Right cardiac atrium (tissue), 5 donors: ENCODE data around the gene SLC6A2. TPM values are rescaled to one million over a fixed set of nuclear protein-coding genes. Genes with fewer than 3 reads are reported as not detected.

Experiments
- ATAC-seq, 2 donors: fragments of 200-7000 bp; cut with Tn5 transposase; one replicate each; pipeline versions ENCODE4 v1.8.0 to v1.9.1; 2020; ENCODE audit warnings: moderate library complexity in 2 of 2, mild to moderate bottlenecking in 1 of 2
- DNase-seq, 3 donors: peaks; one replicate each; pipeline ENCODE4 v3.0.0-alpha.2; 2020
- H3K27ac ChIP-seq: one replicate; pipeline ENCODE4 v1.5.1; 2013; ENCODE audit warnings: mild to moderate bottlenecking, low read length, control low read depth, moderate library complexity
- H3K27me3 ChIP-seq: one replicate; pipeline ENCODE4 v1.6.1; 2013; ENCODE audit not compliant: control insufficient read depth, insufficient read depth
- H3K4me1 ChIP-seq: one replicate; pipeline ENCODE4 v1.6.1; 2013; ENCODE audit warnings: low read length; ENCODE audit not compliant: control insufficient read depth, insufficient read depth
- H3K4me3 ChIP-seq: one replicate; pipeline ENCODE4 v1.5.1; 2013; ENCODE audit warnings: low read length, control low read depth
- H3K9me3 ChIP-seq: one replicate; pipeline ENCODE4 v1.6.1; 2013; ENCODE audit warnings: low read length; ENCODE audit not compliant: control insufficient read depth
- WGBS: extraction: QIAGEN DNeasy Blood & Tissue Kit; methylation state at CpG from one replicate; pipeline ENCODE4 v1.1.7; 2013; 5-methylcytosine and 5-hydroxymethylcytosine counted together
- intact Hi-C, 4 donors: fragments of 100-400 bp; cut with DNase I; formaldehyde crosslinking; loops; one replicate each; pipeline versions ENCODE4 v1.11.0 to v1.14.0; 2022 to 2023
- polyA plus RNA-seq: library from polyadenylated mRNA; stranded (reverse); fragments of 200-250 nt; gene quantifications from one replicate; pipeline ENCODE4 v1.2.3, GENCODE V29; 2013
- total RNA-seq, 4 donors: library from RNA; stranded (reverse); fragmentation: NEBNext Ultra II Directional; extraction: Animal tissue kit (Norgen Biotek cat#: 25700); gene quantifications; one replicate each; pipeline ENCODE4 v1.2.1, GENCODE V29; 2021
- donor health status: healthy with polysubstance abuse.
- donor health status: DM: no; HTN: yes; CAD: no.
- donor health status: DM: no; HTN: no; CAD: no.
- donor health status: DM: no; HTN: yes; CAD: no; lungs with severe emphysema.
- donor health status: DM: yes; HTN: yes; CAD: no.

SLC6A2 gene
- total and polyA plus RNA-seq, 5 donors, result not detected

DNA sequence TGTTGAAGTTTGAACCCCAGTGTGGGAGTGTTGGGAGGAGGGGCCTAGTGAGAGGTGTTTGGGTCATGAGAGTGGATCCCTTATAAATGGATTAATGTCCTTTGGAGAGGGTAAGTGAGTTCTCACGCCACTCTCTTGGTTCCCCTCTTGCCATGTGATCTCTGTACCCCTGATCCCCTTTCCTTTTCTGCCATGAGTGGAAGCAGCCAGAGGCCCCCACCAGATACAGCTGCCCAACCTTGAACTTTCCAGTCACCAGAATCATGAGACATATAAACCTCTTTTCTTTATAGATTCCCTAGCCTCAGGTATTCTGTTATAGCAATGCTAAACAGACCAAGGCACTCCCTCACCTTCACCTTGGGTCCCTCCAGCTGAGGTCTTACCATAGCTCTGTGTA, 7.4 kb downstream of the SLC6A2 start:
- no peak overlapping the region for H3K4me3 ChIP-seq
- WGBS, result 94% methylated on average over 1 of the region's 1 CpG
- H3K9me3 ChIP-seq, result no peaks in the 10 kb centered on the region
- H3K27me3 ChIP-seq, result no peaks in the 10 kb centered on the region
- H3K4me1 ChIP-seq, result no peaks in the 10 kb centered on the region
- DNase-seq (no peak), ATAC-seq (no peak)
- intact Hi-C loops, result no loop called here
- H3K27ac ChIP-seq, result no peak overlapping the region

DNA sequence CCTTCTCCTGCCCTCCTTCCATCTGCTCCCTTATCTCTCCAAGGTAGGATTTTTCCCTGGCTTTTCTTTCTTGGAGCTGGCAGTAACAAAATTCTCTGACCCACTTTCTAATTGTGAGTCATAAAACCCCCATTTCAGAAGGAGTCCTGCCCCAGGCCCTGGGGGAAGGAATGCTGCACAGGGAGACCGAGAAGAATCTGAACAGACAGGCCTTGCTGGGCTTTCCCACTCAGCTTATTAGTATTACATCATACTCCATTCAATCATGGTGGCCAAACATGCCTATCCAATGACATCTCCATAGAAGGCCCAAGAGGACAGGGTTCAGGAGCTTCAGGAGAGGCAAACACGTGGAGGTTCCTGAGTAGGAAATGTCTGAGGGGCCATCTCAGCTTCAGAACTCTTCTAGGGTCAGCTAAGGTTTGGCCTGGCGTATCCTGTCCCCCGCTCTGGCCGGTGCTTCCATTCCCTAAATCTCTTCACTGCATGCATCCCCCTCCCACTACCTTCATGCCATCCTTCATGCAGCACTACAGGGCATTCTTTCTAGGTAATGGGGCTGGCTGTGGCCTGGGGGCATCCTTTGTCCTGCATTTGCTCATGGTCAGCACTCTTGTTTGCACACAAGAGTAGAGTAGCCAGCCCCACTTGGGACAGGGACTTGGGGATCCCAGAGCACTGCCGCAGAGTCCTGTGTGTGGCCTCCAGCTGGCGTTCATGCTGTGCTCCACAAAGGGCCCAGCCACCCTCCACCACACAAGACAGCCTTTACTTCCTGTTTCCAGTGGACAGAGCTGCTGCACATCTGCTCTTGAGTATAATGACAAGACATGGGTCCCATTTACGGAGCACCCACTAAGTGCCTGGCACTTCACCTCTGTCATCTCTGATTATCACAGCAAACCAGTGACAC, 8.2 kb downstream of the SLC6A2 start:
- Histone ChIP-seq H3K4me3 (no peak overlapping the region), H3K9me3 (no peaks in the 10 kb centered on the region), H3K27ac (no peak overlapping the region), H3K27me3 (no peaks in the 10 kb centered on the region), H3K4me1 (no peaks in the 10 kb centered on the region)
- no peak for ATAC-seq
- no peak for DNase-seq
- intact Hi-C loops, result no loop called here
- WGBS, result 86% methylated on average over 8 of the region's 8 CpGs

DNA sequence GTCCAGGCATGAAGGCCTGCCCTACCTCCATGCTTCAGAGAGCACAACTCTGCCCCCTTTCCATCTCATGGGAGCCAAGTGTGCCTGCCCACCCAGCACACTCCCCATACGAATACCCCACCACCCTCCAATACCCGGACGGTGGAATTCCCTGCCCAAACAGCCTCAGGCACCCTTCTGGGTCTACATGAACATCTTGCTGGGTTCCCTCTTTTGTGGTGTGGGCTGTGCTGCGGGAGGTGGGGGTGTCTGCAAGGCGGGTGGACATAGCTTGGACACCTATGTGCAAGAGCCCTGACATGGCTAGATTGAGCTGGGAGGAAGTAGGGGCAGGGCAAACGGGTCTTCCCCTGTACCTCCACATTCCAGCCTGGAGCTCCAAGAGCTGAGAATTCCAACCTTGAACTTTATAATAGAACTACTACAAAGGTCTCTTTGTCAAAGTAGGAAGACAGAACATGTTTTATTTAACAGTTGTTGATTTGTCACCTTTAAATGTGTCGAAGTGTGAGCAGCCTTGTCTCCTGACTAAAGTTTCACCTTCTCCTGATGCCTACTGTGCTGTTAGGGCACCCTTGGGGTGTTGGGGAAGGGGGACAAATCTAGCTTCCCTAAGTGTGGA, 9.1 kb downstream of the SLC6A2 start:
- Histone ChIP-seq H3K9me3 (no peaks in the 10 kb centered on the region), H3K27ac (no peak overlapping the region), H3K4me1 (no peaks in the 10 kb centered on the region), H3K27me3 (no peaks in the 10 kb centered on the region), H3K4me3 (no peak overlapping the region)
- intact Hi-C loops, result no loop called here
- 87% methylated on average over 7 of the region's 7 CpGs for WGBS
- no peak for ATAC-seq
- no peak for DNase-seq

DNA sequence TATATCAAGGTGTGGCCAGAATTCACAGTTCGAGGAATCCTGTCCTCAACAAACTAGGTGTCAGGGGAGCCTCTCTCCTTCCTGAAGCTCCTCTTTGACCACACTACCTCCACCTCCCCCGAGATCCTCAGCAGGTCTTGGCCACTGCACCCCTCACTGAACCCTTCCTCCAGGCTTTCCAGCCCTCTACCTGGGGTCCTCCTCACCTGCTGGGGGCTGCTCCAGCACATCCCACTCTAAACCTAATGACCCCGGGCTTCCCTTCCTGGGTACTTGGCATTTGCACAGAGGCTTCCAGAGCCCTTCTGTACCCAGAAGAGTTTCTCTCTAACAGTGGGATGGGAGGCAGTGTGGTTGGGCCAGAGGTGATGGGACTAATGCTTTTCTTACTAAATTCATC, 9.7 kb downstream of the SLC6A2 start:
- no peaks in the 10 kb centered on the region for H3K27me3 ChIP-seq
- H3K4me3 ChIP-seq, result no peak overlapping the region
- 83% methylated on average over 3 of the region's 3 CpGs for WGBS
- H3K4me1 ChIP-seq, result no peaks in the 10 kb centered on the region
- ATAC-seq (no peak), DNase-seq (no peak)
- intact Hi-C loops, result no loop called here
- H3K9me3 ChIP-seq, result no peaks in the 10 kb centered on the region
- H3K27ac ChIP-seq, result no peak overlapping the region

DNA sequence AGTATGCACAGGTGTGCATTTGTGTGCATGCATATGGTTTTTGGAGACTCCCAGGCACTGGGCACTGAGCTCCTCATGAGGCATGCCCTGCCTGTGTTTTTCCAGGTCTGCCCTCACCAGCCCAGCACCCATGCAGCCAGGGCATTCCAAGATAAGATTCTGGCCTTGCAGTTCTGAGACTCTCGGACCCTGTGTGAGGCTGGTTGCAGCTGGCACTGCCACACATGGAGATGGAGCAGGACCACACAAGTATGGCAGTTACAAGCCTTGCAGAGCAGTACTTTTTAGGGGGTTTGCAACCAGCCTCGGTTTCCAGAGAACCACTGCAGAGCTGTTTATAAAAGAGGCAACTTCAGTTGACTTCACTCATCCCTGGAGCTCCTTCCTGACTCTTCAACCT, 10.2 kb downstream of the SLC6A2 start:
- DNase-seq (no peak), ATAC-seq (no peak)
- Histone ChIP-seq H3K27ac (no peak overlapping the region), H3K4me3 (no peak overlapping the region), H3K27me3 (no peaks in the 10 kb centered on the region), H3K4me1 (no peaks in the 10 kb centered on the region), H3K9me3 (no peaks in the 10 kb centered on the region)
- 90% methylated on average over 2 of the region's 2 CpGs for WGBS
- intact Hi-C loops, result no loop called here

DNA sequence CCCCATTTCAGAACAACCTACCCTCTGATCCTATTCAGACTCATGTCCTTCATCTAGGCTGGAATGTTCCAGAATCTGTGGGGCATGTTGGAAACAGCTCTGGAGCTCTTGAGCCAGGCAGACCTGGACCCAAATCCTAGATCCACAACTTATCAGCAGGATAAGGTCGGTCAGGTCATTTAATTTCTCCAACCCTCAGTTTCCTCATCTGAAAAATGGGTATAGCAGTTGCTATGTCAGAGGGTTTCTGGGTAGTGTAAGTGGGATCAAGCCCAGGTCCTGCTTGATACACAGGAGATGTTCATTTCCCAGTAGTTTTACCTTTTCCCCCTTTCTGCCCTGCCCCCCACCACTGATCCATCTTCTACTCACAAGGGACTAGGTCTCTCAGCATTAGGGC, 12.0 kb downstream of the SLC6A2 start:
- intact Hi-C loops, result no loop called here
- Histone ChIP-seq H3K4me3 (no peak overlapping the region), H3K4me1 (no peaks in the 10 kb centered on the region), H3K9me3 (no peaks in the 10 kb centered on the region), H3K27me3 (no peaks in the 10 kb centered on the region), H3K27ac (no peak overlapping the region)
- WGBS, result 85% methylated on average over 1 of the region's 1 CpG
- ATAC-seq, result no peak
- DNase-seq, result no peak

DNA sequence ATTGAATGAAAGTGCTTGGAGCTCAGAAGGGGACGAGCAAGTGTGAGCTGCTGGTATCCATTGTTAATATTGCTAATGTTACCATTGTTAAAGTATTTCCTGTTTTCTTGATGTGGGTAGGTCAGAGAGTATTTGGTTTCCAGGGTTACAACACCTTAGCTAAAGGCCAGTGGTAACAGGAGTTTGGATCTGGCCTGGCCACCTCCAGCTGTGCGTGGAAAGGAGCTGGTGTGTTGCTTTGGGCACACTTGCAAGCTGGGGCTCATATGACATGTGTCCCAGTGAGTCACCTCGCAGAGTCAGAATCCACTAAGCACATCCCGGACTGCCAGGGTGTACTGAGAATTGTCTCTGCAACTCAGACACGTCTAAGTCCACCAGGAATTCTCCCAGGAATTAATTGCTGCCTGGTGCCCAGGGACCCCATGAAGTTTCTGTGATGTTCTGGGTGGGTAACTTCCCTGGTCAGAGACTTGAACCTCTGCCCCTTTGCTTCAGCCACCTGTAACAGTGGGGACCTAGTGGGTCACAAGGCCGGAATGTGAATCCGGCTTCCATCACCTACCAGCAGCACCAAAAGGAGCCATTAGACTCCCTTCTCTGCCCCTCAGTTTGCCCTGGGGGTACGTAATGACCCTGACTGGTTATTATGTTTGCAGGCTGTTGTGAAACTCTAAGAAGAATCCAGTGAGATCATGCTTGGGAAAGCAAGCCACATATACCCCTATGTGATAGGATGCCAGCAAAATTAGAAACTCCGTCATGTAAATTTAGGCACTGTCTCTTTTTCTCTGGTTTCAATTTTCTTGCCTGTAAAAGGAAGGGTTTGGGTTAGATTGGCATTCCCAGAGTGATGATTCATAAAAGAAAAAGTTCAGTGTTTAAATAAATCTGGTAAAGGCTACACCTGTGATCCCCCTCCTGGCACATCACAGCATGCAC, 12.8 kb downstream of the SLC6A2 start:
- ATAC-seq, result peak in 1 of 2 donors; percentile 15
- intact Hi-C loops, result no loop called here
- Histone ChIP-seq H3K9me3 (no peaks in the 10 kb centered on the region), H3K27ac (no peak overlapping the region), H3K4me3 (no peak overlapping the region), H3K4me1 (no peaks in the 10 kb centered on the region), H3K27me3 (no peaks in the 10 kb centered on the region)
- no peak for DNase-seq
- 66% methylated on average over 9 of the region's 9 CpGs for WGBS

- H3K4me3 ChIP-seq, result no peak overlapping the region
- WGBS, result 93% methylated on average over 26 of the region's 26 CpGs
- DNase-seq (no peak), ATAC-seq (no peak)
- H3K4me1 ChIP-seq, result no peaks in the 10 kb centered on the region
- H3K27ac ChIP-seq, result no peak overlapping the region
- intact Hi-C loops, result no loop called here
- H3K27me3 ChIP-seq, result no peaks in the 10 kb centered on the region
- H3K9me3 ChIP-seq, result no peaks in the 10 kb centered on the region
Measured at GRCh38 chr16:55671206-55671973, 15.6 kb downstream of the SLC6A2 start.

- 88% methylated on average over 10 of the region's 10 CpGs for WGBS
- no peak for DNase-seq
- Histone ChIP-seq H3K4me3 (no peak overlapping the region), H3K27me3 (no peaks in the 10 kb centered on the region), H3K9me3 (no peaks in the 10 kb centered on the region), H3K4me1 (no peaks in the 10 kb centered on the region), H3K27ac (no peak overlapping the region)
- ATAC-seq, result no peak
- intact Hi-C loops, result no loop called here
Measured at GRCh38 chr16:55671974-55672280, 16.1 kb downstream of the SLC6A2 start.

DNA sequence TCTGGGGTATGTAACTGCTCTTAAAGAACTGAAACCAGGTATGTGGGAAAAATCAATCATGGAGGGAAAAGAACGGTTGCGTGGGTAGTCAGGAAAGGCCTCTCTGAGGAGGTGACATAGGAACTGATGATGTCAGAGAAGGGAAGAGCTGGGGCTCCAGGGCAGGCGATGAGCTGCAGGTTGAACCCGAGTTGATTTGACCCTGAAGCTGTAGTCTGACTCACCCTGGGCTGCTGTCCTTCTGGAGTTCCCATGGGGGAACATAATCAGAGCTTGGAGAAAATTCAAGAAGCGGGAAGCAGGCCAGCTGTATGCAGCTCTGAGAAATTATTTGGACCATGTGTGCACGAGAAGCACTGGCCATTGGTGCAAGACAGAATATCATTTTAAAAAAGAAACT, 16.7 kb downstream of the SLC6A2 start:
- peak; percentile 87 to 88 for ATAC-seq
- H3K27ac ChIP-seq, result no peak overlapping the region
- no peaks in the 10 kb centered on the region for H3K4me1 ChIP-seq
- no peak overlapping the region for H3K4me3 ChIP-seq
- 51% methylated on average over 6 of the region's 6 CpGs for WGBS
- no peaks in the 10 kb centered on the region for H3K9me3 ChIP-seq
- H3K27me3 ChIP-seq, result no peaks in the 10 kb centered on the region
- DNase-seq, result peak; percentile 55 to 67 (median 66)
- intact Hi-C loops, result no loop called here
